ENCODE measurements around the gene RELL1. TPM values are rescaled to one million over a fixed set of nuclear protein-coding genes. Genes with fewer than 3 reads are reported as not detected.

RELL1 gene
- total and polyA plus RNA-seq, 12 donors: 0.44 to 27.0 (median 13.8) TPM

DNA sequence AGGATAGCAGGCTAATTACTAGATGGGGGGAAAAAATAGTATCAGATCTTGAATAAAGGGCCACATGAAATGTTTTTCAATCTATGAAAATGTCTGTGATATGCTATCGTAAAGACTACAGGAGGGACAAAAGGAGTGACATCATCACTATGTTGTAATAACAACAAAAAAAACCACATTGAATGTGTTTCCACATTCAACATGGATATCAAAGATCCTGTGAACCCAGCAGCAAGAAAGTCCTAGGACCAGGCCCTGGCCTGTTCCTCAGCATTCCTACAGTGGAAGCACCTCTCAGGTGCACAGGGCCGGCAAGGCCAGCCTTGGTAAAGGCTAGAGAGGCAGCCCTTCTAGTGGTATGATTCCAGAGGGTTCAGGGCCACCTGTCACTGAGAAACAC lies 118.3 kb downstream of the RELL1 start:
- DNase-seq: no peak
- WGBS, 4 donors: 70 to 91% (median 72%) methylated on average over 2 of the region's 2 CpGs
- intact Hi-C loops (cut with DNase I): loop anchor here (10.0 kb wide), 2 partner anchors 113 to 123 kb away; a partner anchor contains a TSS

DNA sequence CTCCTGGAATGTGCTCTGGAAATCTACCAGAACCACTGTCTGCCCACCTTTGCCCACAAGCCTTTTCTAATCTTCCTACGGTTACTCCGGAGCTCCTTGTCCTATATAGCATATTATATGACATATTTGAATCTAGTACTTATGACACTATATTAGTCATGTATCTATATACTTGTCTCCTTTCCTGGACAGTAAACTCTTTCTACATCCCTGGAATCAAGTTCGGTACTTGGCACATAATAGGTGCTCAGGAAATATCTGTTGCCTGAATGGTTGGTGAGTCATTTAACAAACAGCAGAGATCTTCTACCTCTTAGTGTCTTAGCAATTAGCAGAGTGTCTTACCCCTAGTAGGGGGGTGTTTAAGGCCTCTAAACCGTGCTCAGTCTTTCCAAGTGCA lies 123.6 kb downstream of the RELL1 start:
- no peak overlapping the region for H3K27ac ChIP-seq
- DNase-seq: no peak
- no peaks in the 10 kb centered on the region for H3K9me3 ChIP-seq (replicated peaks in 1 of 3)
- no peak for TF ChIP-seq POLR2A (IDR thresholded peaks at IDR 0.05)
- TF ChIP-seq, protein P1, sequence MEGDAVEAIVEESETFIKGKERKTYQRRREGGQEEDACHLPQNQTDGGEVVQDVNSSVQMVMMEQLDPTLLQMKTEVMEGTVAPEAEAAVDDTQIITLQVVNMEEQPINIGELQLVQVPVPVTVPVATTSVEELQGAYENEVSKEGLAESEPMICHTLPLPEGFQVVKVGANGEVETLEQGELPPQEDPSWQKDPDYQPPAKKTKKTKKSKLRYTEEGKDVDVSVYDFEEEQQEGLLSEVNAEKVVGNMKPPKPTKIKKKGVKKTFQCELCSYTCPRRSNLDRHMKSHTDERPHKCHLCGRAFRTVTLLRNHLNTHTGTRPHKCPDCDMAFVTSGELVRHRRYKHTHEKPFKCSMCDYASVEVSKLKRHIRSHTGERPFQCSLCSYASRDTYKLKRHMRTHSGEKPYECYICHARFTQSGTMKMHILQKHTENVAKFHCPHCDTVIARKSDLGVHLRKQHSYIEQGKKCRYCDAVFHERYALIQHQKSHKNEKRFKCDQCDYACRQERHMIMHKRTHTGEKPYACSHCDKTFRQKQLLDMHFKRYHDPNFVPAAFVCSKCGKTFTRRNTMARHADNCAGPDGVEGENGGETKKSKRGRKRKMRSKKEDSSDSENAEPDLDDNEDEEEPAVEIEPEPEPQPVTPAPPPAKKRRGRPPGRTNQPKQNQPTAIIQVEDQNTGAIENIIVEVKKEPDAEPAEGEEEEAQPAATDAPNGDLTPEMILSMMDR (IDR thresholded peaks at IDR 0.05): no peak
- H3K4me1 ChIP-seq (replicated peaks in 1 of 2): no peaks in the 10 kb centered on the region
- H3K27me3 ChIP-seq: no peaks in the 10 kb centered on the region
- 79 to 95% (median 86%) methylated on average over 4 of the region's 4 CpGs for WGBS, 4 donors
- no peak overlapping the region for H3K4me3 ChIP-seq
- no peaks in the 10 kb centered on the region for H3K36me3 ChIP-seq (replicated peaks in 1 of 2)
- intact Hi-C loops (cut with DNase I): loop anchor here (10.0 kb wide), 2 partner anchors 108 to 118 kb away; a partner anchor contains a TSS

More for the DNA sequence above, 118.3 kb downstream of the RELL1 start:
- Histone ChIP-seq H3K4me3 (no peak overlapping the region), H3K4me1 (replicated peaks in 1 of 2) (no peaks in the 10 kb centered on the region), H3K9me3 (replicated peaks in 1 of 3) (no peaks in the 10 kb centered on the region), H3K36me3 (replicated peaks in 1 of 2) (no peaks in the 10 kb centered on the region), H3K27ac (no peak overlapping the region), H3K27me3 (no peaks in the 10 kb centered on the region)
- TF ChIP-seq, protein P1 (IDR thresholded peaks at IDR 0.05): no peak
- no peak for TF ChIP-seq POLR2A (IDR thresholded peaks at IDR 0.05)

DNA sequence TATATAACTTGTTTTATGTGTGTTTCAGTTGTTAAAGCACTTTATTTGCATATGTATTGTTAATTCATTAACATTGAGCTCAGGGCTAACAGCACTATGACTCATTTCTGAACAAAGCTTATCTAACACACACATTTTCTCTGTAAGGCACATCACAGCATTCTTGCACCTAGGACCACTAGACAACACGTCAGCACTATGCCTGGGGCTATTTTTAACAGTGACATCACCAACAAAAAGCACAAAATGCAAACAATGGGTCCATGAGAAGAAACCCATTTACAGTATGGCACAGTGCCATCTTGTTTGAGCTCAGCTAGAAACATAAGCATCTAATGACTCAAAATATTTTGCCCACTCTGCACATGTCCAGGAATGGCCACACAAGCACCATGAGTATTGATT lies 124.4 kb downstream of the RELL1 start:
- H3K36me3 ChIP-seq (replicated peaks in 1 of 2): no peaks in the 10 kb centered on the region
- WGBS, 4 donors: 22 to 42% (median 24%) methylated on average over 1 of the region's 1 CpG
- H3K4me3 ChIP-seq: no peak overlapping the region
- H3K27me3 ChIP-seq: no peaks in the 10 kb centered on the region
- intact Hi-C loops (cut with DNase I): loop anchor here (10.0 kb wide), 2 partner anchors 107 to 117 kb away; a partner anchor contains a TSS
- H3K4me1 ChIP-seq (replicated peaks in 1 of 2): no peaks in the 10 kb centered on the region
- no peak for DNase-seq
- H3K9me3 ChIP-seq (replicated peaks in 1 of 3): no peaks in the 10 kb centered on the region
- TF ChIP-seq POLR2A (IDR thresholded peaks at IDR 0.05): no peak
- TF ChIP-seq, protein P1 (IDR thresholded peaks at IDR 0.05): no peak
- H3K27ac ChIP-seq: no peak overlapping the region

DNA sequence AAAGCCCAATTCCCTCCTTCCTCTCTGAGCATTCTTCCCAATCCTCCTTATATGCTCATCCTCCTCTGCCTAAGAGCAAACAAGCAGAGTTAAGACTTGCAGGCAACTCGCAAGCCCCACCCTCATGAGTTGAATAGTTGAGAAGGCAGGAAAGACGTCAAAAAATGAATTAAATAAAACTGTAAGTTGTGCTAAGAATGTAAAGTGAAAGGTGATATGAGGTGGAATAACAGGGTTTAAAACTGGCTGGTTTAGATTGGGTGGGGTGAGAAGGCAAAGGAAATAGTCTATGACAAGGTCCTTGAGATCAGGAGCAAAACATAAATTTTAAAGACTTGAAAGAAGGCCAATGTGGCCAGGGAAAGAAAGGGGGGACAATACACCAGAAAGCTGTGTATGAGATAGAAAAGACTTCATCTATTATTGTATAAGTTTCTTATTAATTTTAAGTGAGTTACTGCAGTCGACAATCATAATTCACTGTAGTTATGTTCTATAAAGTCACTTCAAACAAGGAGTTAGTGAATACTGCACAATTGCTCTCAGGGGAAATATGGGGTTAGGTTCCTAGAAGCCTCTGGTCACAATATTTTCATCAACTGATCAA lies 124.9 kb downstream of the RELL1 start:
- TF ChIP-seq, protein P1 (IDR thresholded peaks at IDR 0.05): no peak
- TF ChIP-seq POLR2A (IDR thresholded peaks at IDR 0.05): no peak
- Histone ChIP-seq H3K9me3 (replicated peaks in 1 of 3) (no peaks in the 10 kb centered on the region), H3K4me1 (replicated peaks in 1 of 2) (no peaks in the 10 kb centered on the region), H3K27me3 (no peaks in the 10 kb centered on the region), H3K4me3 (no peak overlapping the region), H3K36me3 (replicated peaks in 1 of 2) (no peaks in the 10 kb centered on the region), H3K27ac (no peak overlapping the region)
- no peak for DNase-seq
- intact Hi-C loops (cut with DNase I): loop anchor here (10.0 kb wide), 2 partner anchors 106 to 116 kb away; a partner anchor contains a TSS
- 56 to 69% (median 65%) methylated on average over 3 of the region's 3 CpGs for WGBS, 4 donors

Small RNA genes lying within 50 kb of the gene (small RNA-seq; reads per million reads assigned to genes)
- gene RF00019: 0 reads per million in 2 donors

Other genes starting within 250 kb of the RELL1 start
- gene PGM2, start 140.3 kb upstream of the RELL1 start, total RNA-seq: 10 to 100 TPM; 13.3 to 59.2 (median 34.8) TPM
- 10 to 100 TPM in 1 of 3 donors, 1 to 10 TPM in 2; 6.8 to 26.5 (median 7.4) TPM for gene PGM2, start 140.3 kb upstream of the RELL1 start, polyA plus RNA-seq
- gene TBC1D1, start 204.7 kb upstream of the RELL1 start, total RNA-seq: 10 to 100 TPM; 16.3 to 77.3 (median 29.8) TPM
- gene TBC1D1, start 204.7 kb upstream of the RELL1 start, polyA plus RNA-seq: 10 to 100 TPM; 17.8 to 25.8 (median 23.1) TPM